ENCODE data around the gene SOAT1.
"Not testable (repeated sequence)": the region's sequence is repeated elsewhere in the genome, so short reads cannot be mapped to it uniquely, and the experiment has no call there.

GRCh38 chr1:179399399-179399798, 105.8 kb downstream of the SOAT1 start:
- TF ChIP-seq CTCF (conservative IDR thresholded peaks at IDR 0.05; ENCODE audit: low read length); EZH2phosphoT487 (IDR thresholded peaks at IDR 0.05; ENCODE audit: borderline replicate concordance): not testable (repeated sequence)

All from Loucy (cell line).